SW 1271 (cell line): ENCODE measurements around the gene PIK3R5.
"Not testable (repeated sequence)": the region's sequence is repeated elsewhere in the genome, so short reads cannot be mapped to it uniquely, and the experiment has no call there.

Source experiments
- DNase-seq, 2 experiments: peaks; one replicate each; lab custom pipeline; 2025; lab: John Stamatoyannopoulos, UW

Gene PIK3R5

GRCh38 chr17:8984225-8984624, 18.7 kb upstream of the PIK3R5 start:
- DNase-seq = not testable (repeated sequence)

- DNase-seq = no peak
These were observed 15.9 kb upstream of the PIK3R5 start for GRCh38 chr17:8981443-8981842.

- no peak for DNase-seq
These were observed 14.2 kb upstream of the PIK3R5 start for GRCh38 chr17:8979715-8980114.

- no peak for DNase-seq
These were observed 11.1 kb upstream of the PIK3R5 start for GRCh38 chr17:8976638-8977037.

GRCh38 chr17:8975091-8975725, 9.7 kb upstream of the PIK3R5 start:
- no peak for DNase-seq

GRCh38 chr17:8969901-8970300, 4.4 kb upstream of the PIK3R5 start:
- no peak for DNase-seq

- DNase-seq = no peak
These were observed 3.0 kb upstream of the PIK3R5 start for GRCh38 chr17:8968503-8968902.

GRCh38 chr17:8967861-8968260, 2.4 kb upstream of the PIK3R5 start:
- DNase-seq = no peak

- DNase-seq = no peak
These were observed 1.4 kb upstream of the PIK3R5 start for GRCh38 chr17:8966926-8967325.

GRCh38 chr17:8964801-8965393, 610 bp downstream of the PIK3R5 start:
- no peak for DNase-seq

- no peak for DNase-seq
These were observed 1.8 kb downstream of the PIK3R5 start for GRCh38 chr17:8963647-8964258.

GRCh38 chr17:8963014-8963413, 2.5 kb downstream of the PIK3R5 start:
- DNase-seq = no peak

- DNase-seq = no peak
These were observed 3.7 kb downstream of the PIK3R5 start for GRCh38 chr17:8961829-8962228.

GRCh38 chr17:8960325-8961140, 5.0 kb downstream of the PIK3R5 start:
- DNase-seq = no peak

GRCh38 chr17:8959312-8959918, 6.1 kb downstream of the PIK3R5 start:
- DNase-seq = no peak

- DNase-seq = no peak
These were observed 7.8 kb downstream of the PIK3R5 start for GRCh38 chr17:8957721-8958120.

- no peak for DNase-seq
These were observed 9.0 kb downstream of the PIK3R5 start for GRCh38 chr17:8956465-8956902.

GRCh38 chr17:8955021-8955959, 10.2 kb downstream of the PIK3R5 start:
- DNase-seq = no peak

- no peak for DNase-seq
These were observed 11.2 kb downstream of the PIK3R5 start for GRCh38 chr17:8954339-8954738.

- DNase-seq = no peak
These were observed 12.2 kb downstream of the PIK3R5 start for GRCh38 chr17:8953156-8953885.
